ENCODE results near the gene BCAR1.

GRCh38 chr16:75262800-75263127 is 11.3 kb upstream of the BCAR1 start:
- TF ChIP-seq CTCF (IDR thresholded peaks at IDR 0.05) (no peak), POLR2AphosphoS5 (IDR thresholded peaks at IDR 0.05; ENCODE audit: low read depth, low read length) (no peak)

All from Panc1 (cell line).